SKM-1 (cell line): Measurements from ENCODE around the gene AFP.

Experiments used
- DNase-seq: peaks from one replicate; lab custom pipeline; 2025; ENCODE audit not compliant: unreplicated experiment; lab: John Stamatoyannopoulos, UW

AFP gene

DNA sequence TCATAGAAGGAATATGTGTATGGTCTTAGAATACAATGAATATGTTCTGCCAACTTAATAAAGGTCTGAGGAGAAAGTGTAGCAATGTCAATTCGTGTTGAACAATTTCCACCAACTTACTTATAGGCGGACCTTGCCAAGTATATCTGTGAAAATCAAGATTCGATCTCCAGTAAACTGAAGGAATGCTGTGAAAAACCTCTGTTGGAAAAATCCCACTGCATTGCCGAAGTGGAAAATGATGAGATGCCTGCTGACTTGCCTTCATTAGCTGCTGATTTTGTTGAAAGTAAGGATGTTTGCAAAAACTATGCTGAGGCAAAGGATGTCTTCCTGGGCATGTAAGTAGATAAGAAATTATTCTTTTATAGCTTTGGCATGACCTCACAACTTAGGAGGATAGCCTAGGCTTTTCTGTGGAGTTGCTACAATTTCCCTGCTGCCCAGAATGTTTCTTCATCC, 22.7 kb upstream of the AFP start:
- no peak for DNase-seq

GRCh38 chr4:73414936-73415271, 21.1 kb upstream of the AFP start:
- DNase-seq = no peak

DNA sequence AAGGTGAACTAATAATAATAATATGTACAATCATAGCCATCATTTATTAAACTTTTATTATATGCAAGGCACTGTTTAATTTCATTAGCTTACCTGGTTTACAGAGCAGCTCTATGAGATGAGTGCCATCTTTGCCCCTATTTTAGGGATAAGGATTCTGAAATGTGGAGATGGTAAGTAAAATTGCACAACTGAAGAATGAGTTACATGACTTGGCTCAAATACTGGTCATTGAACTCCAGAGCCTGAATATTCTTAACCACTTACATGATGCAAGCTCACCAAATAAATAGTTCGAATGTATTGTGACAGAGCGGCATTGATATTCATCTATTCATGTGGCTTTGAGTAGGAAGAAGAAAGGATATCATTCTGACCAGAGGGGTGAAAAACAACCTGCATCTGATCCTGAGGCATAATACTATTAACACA, 20.2 kb upstream of the AFP start:
- DNase-seq = no peak

- DNase-seq = no peak
Observed at GRCh38 chr4:73416423-73417087, 19.5 kb upstream of the AFP start.

GRCh38 chr4:73417342-73417741, 18.7 kb upstream of the AFP start:
- no peak for DNase-seq

GRCh38 chr4:73417973-73418372, 18.0 kb upstream of the AFP start:
- no peak for DNase-seq

GRCh38 chr4:73418677-73419076, 17.3 kb upstream of the AFP start:
- no peak for DNase-seq

GRCh38 chr4:73419106-73420038, 16.6 kb upstream of the AFP start:
- DNase-seq = no peak

DNA sequence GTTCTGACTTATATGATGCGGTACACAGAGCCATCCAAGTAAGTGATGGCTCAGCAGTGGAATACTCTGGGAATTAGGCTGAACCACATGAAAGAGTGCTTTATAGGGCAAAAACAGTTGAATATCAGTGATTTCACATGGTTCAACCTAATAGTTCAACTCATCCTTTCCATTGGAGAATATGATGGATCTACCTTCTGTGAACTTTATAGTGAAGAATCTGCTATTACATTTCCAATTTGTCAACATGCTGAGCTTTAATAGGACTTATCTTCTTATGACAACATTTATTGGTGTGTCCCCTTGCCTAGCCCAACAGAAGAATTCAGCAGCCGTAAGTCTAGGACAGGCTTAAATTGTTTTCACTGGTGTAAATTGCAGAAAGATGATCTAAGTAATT, 15.4 kb upstream of the AFP start:
- DNase-seq = no peak

DNA sequence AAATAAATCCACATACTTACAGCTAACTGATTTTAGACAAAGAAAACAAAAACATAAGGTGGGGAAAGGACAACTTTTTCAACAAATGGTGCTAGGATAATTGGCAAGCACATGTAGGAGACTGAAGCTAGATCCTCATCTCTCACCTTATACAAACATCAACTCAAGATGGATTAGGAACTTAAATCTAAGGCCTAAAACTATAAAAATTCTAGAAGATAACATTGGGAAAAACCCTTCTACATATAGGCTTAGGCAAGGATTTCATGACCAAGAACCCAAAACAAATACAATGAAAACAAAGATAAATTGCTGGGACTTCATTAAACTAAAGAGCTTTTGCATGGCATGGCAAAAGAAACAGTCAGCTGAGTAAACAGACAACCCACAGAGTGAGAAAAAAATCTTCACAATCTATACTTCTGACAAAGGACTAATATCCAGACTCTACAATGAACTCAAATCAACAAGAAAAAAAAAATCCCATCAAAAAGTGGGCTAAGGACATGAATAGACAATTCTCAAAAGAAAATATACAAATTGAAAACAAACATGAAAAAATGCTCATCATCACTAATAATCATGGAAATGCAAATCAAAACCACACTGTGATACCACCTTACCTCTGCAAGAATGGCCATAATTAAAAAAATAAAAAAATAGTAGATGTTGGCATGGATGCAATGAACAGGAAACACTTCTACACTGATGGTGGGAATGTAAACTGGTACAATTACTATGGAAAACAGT, 14.1 kb upstream of the AFP start:
- DNase-seq = no peak

DNA sequence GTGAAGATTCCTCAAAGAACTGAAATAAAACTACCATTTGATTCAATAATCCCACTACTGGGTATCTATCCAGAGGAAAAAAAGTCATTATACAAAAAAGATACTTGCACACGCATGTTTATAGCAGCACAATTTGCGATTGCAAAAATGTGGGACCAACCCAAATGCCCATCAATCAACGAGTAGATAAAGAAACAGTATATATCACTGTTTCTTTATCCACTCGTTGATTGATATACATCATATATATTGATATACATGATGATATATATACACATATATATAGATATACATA, 13.6 kb upstream of the AFP start:
- no peak for DNase-seq

- DNase-seq = no peak
Observed at GRCh38 chr4:73423184-73423583, 12.8 kb upstream of the AFP start.

DNA sequence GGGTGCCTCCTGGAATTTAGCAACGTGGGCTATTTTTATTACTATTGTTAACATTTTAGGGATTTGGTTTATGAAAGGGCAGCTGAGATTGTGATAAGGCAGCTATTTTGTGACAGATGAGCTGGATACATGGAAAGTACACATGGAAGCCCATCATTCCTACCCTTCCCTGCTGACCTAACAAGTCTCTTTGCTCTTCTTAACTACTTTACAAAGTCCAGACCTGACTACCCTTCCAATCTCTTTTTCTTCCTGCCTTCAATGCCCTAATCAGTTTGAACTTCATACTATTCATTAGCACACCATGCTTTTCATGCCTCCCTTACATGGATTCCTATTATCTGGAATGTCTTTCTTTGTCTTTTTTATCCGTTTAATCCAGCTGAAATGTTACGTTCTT, 9.4 kb upstream of the AFP start:
- DNase-seq = no peak

DNA sequence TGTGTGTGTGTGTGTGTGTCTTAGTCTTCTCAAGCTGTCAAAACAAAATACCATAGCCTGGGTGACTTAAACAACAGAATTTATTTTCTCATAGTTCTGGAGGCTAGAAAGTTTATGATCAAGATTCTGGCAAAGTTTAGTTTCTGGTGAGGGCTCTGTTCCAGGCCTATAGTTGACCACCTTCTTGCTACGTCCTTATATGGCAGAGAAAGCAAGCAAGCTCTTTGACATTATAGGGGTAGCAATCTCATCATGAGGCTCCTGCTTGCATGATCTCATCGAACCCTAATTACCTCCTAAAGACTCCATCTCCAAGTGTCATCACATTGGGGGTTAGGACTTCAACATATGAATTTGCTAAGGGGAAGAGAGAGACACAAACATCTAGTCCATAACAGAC, 6.9 kb upstream of the AFP start:
- DNase-seq = no peak

DNA sequence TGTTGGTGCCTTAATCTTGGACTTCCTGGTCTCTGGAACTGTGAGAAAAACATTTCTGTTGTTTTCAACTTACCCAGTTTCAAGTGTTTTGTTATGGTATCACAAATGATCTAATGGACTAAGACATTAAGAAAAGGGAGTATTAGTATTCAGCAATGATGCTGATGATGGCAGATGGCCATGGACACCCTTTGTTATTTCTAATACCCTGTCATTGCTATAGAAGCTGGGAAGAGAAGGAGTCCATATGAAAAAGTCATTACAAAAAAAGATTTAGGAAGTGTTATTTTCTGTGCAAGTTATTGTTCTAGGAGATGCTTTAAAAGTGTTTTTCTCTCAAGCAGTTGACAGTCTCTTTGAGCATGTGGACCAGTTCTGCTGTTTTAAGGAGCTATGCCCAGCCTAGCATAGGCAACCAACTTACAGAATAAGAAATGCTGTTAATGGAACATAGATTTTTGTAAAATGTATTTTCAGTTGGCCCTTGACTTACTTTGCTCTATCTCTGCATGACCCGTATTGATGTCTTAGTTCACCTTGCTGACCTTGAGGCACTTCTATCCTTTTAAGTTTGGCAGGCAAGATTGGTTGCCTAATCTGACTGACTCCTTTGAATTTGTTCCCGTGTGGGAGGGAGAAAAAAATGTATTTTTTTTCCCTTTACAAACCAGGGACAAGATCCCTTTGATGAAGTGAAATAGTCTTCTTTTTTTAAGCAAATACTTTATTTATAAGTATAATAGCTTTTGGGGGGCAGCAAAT, 6.0 kb upstream of the AFP start:
- no peak for DNase-seq

GRCh38 chr4:73431813-73432168, 4.2 kb upstream of the AFP start:
- DNase-seq = no peak

DNA sequence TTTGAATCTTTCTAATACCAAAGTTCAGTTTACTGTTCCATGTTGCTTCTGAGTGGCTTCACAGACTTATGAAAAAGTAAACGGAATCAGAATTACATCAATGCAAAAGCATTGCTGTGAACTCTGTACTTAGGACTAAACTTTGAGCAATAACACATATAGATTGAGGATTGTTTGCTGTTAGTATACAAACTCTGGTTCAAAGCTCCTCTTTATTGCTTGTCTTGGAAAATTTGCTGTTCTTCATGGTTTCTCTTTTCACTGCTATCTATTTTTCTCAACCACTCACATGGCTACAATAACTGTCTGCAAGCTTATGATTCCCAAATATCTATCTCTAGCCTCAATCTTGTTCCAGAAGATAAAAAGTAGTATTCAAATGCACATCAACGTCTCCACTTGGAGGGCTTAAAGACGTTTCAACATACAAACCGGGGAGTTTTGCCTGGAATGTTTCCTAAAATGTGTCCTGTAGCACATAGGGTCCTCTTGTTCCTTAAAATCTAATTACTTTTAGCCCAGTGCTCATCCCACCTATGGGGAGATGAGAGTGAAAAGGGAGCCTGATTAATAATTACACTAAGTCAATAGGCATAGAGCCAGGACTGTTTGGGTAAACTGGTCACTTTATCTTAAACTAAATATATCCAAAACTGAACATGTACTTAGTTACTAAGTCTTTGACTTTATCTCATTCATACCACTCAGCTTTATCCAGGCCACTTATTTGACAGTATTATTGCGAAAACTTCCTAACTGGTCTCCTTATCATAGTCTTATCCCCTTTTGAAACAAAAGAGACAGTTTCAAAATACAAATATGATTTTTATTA, 3.6 kb upstream of the AFP start:
- DNase-seq = no peak

GRCh38 chr4:73433140-73433539, 2.9 kb upstream of the AFP start:
- no peak for DNase-seq

DNA sequence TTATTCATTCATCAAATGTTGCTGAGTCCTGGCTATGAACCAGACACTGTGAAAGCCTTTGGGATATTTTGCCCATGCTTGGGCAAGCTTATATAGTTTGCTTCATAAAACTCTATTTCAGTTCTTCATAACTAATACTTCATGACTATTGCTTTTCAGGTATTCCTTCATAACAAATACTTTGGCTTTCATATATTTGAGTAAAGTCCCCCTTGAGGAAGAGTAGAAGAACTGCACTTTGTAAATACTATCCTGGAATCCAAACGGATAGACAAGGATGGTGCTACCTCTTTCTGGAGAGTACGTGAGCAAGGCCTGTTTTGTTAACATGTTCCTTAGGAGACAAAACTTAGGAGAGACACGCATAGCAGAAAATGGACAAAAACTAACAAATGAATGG, 1.7 kb upstream of the AFP start:
- no peak for DNase-seq
